WTC11 (cell line): ENCODE results near the gene FCN1. TPM values are rescaled to one million over a fixed set of nuclear protein-coding genes. Genes with fewer than 3 reads are reported as not detected.

Source experiments
- ATAC-seq: fragments of 200-7000 bp; cut with Tn5 transposase; 2 replicates; pipeline ENCODE4 v1.10.0; 2021; ENCODE audit warnings: mild to moderate bottlenecking, moderate library complexity
- CTCF ChIA-PET: fragments of 300-600 bp; sonication (Branson Sonifier 250); formaldehyde crosslinking; loops from one replicate; lab custom pipeline; 2021; ENCODE audit warnings: antibody characterized with exemption; lab: Charles Lee
- POLR2A ChIA-PET: fragments of 350-600 bp; sonication (Branson Sonifier 250); formaldehyde crosslinking; loops from one replicate; lab custom pipeline; 2021; ENCODE audit warnings: antibody characterized with exemption; lab: Charles Lee
- DNase-seq: peaks from one replicate; pipeline ENCODE4 v3.0.0; 2021; ENCODE audit warnings: low spot score
- H3K27ac Mint-ChIP-seq: 2 replicates; pipeline ENCODE4 v1.8.0; 2021; ENCODE audit warnings: mixed read lengths
- H3K27me3 Mint-ChIP-seq: 2 replicates; pipeline ENCODE4 v1.8.0; 2021; ENCODE audit warnings: low read depth, mild to moderate bottlenecking, moderate library complexity, mixed read lengths
- H3K36me3 Mint-ChIP-seq: 2 replicates; pipeline ENCODE4 v1.8.0; 2021; ENCODE audit warnings: mixed read lengths
- H3K4me1 Mint-ChIP-seq: 2 replicates; pipeline ENCODE4 v1.8.0; 2022; ENCODE audit warnings: mixed read lengths
- H3K4me3 Mint-ChIP-seq: 2 replicates; pipeline ENCODE4 v1.8.0; 2021; ENCODE audit warnings: mild to moderate bottlenecking, moderate library complexity, mixed read lengths
- H3K9me3 Mint-ChIP-seq: 2 replicates; pipeline ENCODE4 v1.8.0; 2021; ENCODE audit warnings: mixed read lengths
- CBFB ChIP-seq: sonication (generic); formaldehyde crosslinking; IDR thresholded peaks from 2 replicates; pipeline ENCODE4 v1.8.1; 2022; ENCODE audit warnings: mild to moderate bottlenecking, low read depth, missing genetic modification reagents
- CREB1 ChIP-seq: sonication (generic); formaldehyde crosslinking; IDR thresholded peaks from 2 replicates; pipeline ENCODE4 v1.8.0; 2023; ENCODE audit warnings: mild to moderate bottlenecking, missing genetic modification reagents
- EMX1 ChIP-seq: fragments of 250-450 bp; sonication (Bioruptor Pico); IDR thresholded peaks from 2 replicates; pipeline ENCODE4 v1.8.0; 2021; ENCODE audit warnings: mild to moderate bottlenecking
- ETV6 ChIP-seq: sonication (generic); formaldehyde crosslinking; IDR thresholded peaks from 2 replicates; pipeline ENCODE4 v1.8.1; 2022; ENCODE audit warnings: mild to moderate bottlenecking, missing genetic modification reagents
- FOXP1 ChIP-seq: sonication (generic); formaldehyde crosslinking; IDR thresholded peaks from 2 replicates; pipeline ENCODE4 v1.8.0; 2022; ENCODE audit warnings: missing genetic modification reagents, mild to moderate bottlenecking, moderate library complexity, borderline replicate concordance
- GTF2I ChIP-seq: fragments of 250-450 bp; sonication (Bioruptor Pico); conservative IDR thresholded peaks from 2 replicates; pipeline ENCODE4 v1.4.0; 2021; ENCODE audit warnings: mild to moderate bottlenecking
- IRF2 ChIP-seq: sonication (generic); formaldehyde crosslinking; IDR thresholded peaks from 2 replicates; pipeline ENCODE4 v1.8.0; 2022; ENCODE audit warnings: low read depth, missing genetic modification reagents, borderline replicate concordance
- MYBL2 ChIP-seq: sonication (generic); formaldehyde crosslinking; IDR thresholded peaks from 2 replicates; pipeline ENCODE4 v1.8.1; 2023; ENCODE audit warnings: mild to moderate bottlenecking, moderate library complexity, missing genetic modification reagents
- NR1H2 ChIP-seq: sonication (generic); formaldehyde crosslinking; IDR thresholded peaks from 2 replicates; pipeline ENCODE4 v1.9.0; 2021; ENCODE audit warnings: mild to moderate bottlenecking, moderate library complexity, missing genetic modification reagents
- RELA ChIP-seq: sonication (generic); formaldehyde crosslinking; IDR thresholded peaks from 2 replicates; pipeline ENCODE4 v1.8.1; 2022; ENCODE audit warnings: missing genetic modification reagents, mild to moderate bottlenecking, borderline replicate concordance
- RORB ChIP-seq: fragments of 250-450 bp; sonication (Bioruptor Pico); IDR thresholded peaks from 2 replicates; pipeline ENCODE4 v1.9.0; 2021; ENCODE audit warnings: mild to moderate bottlenecking
- SMAD3 ChIP-seq: sonication (generic); formaldehyde crosslinking; IDR thresholded peaks from 2 replicates; pipeline ENCODE4 v1.8.0; 2022; ENCODE audit warnings: missing genetic modification reagents, mild to moderate bottlenecking, borderline replicate concordance
- TCF7 ChIP-seq: sonication (generic); formaldehyde crosslinking; IDR thresholded peaks from 2 replicates; pipeline ENCODE4 v1.8.0; 2022; ENCODE audit warnings: mild to moderate bottlenecking, low read depth, missing genetic modification reagents, moderate library complexity
- total RNA-seq: library from RNA; stranded (reverse); gene quantifications from 3 replicates; pipeline ENCODE4 v1.2.3, GENCODE V29; 2021
- TF ChIP-seq, protein P1 (sequence below): sonication (generic); formaldehyde crosslinking; IDR thresholded peaks from 2 replicates; pipeline ENCODE4 v1.8.1; 2022; ENCODE audit warnings: low read depth, mild to moderate bottlenecking, moderate library complexity, missing genetic modification reagents, borderline replicate concordance
- TF ChIP-seq, protein P2 (sequence below): sonication (generic); formaldehyde crosslinking; IDR thresholded peaks from 2 replicates; pipeline ENCODE4 v1.8.1; 2022; ENCODE audit warnings: missing genetic modification reagents, borderline replicate concordance
- TF ChIP-seq, protein P3 (sequence below): sonication (generic); formaldehyde crosslinking; conservative IDR thresholded peaks from 2 replicates; pipeline ENCODE4 v1.8.1; 2023; ENCODE audit warnings: mild to moderate bottlenecking, low read depth, missing genetic modification reagents, moderate library complexity
- TF ChIP-seq, protein P4 (sequence below): sonication (generic); formaldehyde crosslinking; IDR thresholded peaks from 2 replicates; pipeline ENCODE4 v1.8.0; 2022; ENCODE audit warnings: mild to moderate bottlenecking, missing genetic modification reagents
- TF ChIP-seq, protein P5 (sequence below): fragments of 250-450 bp; sonication (Bioruptor Pico); IDR thresholded peaks from 2 replicates; pipeline ENCODE4 v1.9.0; 2021; ENCODE audit warnings: mild to moderate bottlenecking
- TF ChIP-seq, protein P6 (sequence below): sonication (generic); formaldehyde crosslinking; IDR thresholded peaks from 2 replicates; pipeline ENCODE4 v1.8.1; 2022; ENCODE audit warnings: mild to moderate bottlenecking, moderate library complexity, missing genetic modification reagents
- TF ChIP-seq, protein P7 (sequence below): fragments of 200-600 bp; IDR thresholded peaks from 2 replicates; pipeline ENCODE4 v1.8.0; 2022; ENCODE audit warnings: antibody characterized with exemption
- TF ChIP-seq, protein P8 (sequence below): sonication (generic); formaldehyde crosslinking; IDR thresholded peaks from 2 replicates; pipeline ENCODE4 v1.8.1; 2023; ENCODE audit warnings: mild to moderate bottlenecking, missing genetic modification reagents

FCN1 gene
- total RNA-seq, 1 experiment from 2014 or later = not detected

DNA sequence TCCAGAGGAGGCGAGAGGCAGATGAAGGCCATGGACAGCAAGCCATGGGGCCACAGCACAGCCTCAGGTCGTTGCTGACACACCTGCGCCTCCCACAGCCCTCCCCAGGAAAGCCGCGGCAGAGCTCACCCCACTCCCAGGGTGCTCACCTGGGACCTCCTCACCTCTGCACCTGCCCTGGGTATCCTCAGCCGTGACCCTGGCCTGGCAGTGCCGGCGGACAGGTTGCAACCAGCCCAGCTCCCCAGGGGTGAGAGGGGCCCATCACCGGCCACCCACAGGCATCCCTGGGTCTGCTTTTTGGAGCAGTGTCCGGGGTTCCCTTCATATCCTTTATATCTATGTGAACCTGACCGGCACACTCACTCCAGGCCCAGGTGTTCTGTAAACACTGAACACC lies 30.4 kb upstream of the FCN1 start (continued):
- TF ChIP-seq, protein P1, sequence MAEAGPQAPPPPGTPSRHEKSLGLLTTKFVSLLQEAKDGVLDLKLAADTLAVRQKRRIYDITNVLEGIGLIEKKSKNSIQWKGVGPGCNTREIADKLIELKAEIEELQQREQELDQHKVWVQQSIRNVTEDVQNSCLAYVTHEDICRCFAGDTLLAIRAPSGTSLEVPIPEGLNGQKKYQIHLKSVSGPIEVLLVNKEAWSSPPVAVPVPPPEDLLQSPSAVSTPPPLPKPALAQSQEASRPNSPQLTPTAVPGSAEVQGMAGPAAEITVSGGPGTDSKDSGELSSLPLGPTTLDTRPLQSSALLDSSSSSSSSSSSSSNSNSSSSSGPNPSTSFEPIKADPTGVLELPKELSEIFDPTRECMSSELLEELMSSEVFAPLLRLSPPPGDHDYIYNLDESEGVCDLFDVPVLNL (CRISPR knock-in tag) = no peak
- TF ChIP-seq, protein P2, sequence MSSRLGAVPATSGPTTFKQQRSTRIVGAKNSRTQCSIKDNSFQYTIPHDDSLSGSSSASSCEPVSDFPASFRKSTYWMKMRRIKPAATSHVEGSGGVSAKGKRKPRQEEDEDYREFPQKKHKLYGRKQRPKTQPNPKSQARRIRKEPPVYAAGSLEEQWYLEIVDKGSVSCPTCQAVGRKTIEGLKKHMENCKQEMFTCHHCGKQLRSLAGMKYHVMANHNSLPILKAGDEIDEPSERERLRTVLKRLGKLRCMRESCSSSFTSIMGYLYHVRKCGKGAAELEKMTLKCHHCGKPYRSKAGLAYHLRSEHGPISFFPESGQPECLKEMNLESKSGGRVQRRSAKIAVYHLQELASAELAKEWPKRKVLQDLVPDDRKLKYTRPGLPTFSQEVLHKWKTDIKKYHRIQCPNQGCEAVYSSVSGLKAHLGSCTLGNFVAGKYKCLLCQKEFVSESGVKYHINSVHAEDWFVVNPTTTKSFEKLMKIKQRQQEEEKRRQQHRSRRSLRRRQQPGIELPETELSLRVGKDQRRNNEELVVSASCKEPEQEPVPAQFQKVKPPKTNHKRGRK (CRISPR knock-in tag) = no peak
- no peak for TF ChIP-seq ETV6 (CRISPR knock-in tag)
- no peak for TF ChIP-seq NR1H2 (CRISPR knock-in tag)
- no peak for TF ChIP-seq IRF2 (CRISPR knock-in tag)
- no peak for TF ChIP-seq MYBL2 (CRISPR knock-in tag)
- TF ChIP-seq RELA = no peak
- TF ChIP-seq, protein P3, sequence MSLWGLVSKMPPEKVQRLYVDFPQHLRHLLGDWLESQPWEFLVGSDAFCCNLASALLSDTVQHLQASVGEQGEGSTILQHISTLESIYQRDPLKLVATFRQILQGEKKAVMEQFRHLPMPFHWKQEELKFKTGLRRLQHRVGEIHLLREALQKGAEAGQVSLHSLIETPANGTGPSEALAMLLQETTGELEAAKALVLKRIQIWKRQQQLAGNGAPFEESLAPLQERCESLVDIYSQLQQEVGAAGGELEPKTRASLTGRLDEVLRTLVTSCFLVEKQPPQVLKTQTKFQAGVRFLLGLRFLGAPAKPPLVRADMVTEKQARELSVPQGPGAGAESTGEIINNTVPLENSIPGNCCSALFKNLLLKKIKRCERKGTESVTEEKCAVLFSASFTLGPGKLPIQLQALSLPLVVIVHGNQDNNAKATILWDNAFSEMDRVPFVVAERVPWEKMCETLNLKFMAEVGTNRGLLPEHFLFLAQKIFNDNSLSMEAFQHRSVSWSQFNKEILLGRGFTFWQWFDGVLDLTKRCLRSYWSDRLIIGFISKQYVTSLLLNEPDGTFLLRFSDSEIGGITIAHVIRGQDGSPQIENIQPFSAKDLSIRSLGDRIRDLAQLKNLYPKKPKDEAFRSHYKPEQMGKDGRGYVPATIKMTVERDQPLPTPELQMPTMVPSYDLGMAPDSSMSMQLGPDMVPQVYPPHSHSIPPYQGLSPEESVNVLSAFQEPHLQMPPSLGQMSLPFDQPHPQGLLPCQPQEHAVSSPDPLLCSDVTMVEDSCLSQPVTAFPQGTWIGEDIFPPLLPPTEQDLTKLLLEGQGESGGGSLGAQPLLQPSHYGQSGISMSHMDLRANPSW = no peak

DNA sequence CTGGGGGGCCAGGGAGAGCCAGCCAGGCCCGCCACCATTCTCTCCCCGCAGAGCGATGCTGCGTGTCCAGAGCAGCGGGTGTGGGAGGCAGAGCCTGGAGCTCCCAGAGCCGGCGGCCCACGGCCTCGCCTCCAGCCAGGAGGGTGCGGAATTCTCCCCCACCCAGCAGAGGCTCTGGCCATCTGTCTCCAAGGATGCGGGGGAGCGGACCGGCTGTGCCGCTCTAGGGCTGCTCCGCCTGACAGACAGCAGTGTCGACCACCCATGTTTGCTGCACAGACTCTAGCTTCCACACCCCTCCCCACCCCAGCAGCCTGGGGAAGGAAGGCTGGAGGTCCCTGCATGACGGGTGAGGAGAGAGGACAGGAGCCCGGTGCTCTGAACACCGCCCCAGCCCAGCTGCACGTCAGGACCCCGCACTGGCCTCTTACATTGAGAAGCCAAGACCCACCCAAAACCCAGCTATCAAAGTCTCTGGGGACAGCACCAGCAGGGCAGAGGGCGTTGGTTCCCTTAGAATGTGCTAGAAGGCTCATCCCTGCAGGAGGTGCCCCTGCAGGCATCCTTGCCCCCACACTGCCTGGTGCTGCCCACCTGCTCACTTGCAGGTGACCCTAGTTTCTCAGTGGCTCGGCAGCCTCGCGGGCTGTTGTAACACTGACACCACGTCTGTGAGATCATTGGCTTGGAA lies 29.7 kb upstream of the FCN1 start:
- Mint-ChIP-seq H3K27me3 (no peaks in the 10 kb centered on the region), H3K27ac (no peak overlapping the region), H3K4me1 (peaks cover 5% of the 10 kb centered on the region), H3K36me3 (0 out of 2 replicates have a peak, but pooled peaks cover 3% of the 10 kb centered on the region), H3K4me3 (no peak overlapping the region), H3K9me3 (peaks cover 6% of the 10 kb centered on the region)
- CTCF ChIA-PET = no interaction called here
- no peak for ATAC-seq
- POLR2A ChIA-PET = no interaction called here
- DNase-seq = no peak
- TF ChIP-seq SMAD3 (CRISPR knock-in tag) = no peak
- no peak for TF ChIP-seq FOXP1 (CRISPR knock-in tag)
- TF ChIP-seq, protein P4, sequence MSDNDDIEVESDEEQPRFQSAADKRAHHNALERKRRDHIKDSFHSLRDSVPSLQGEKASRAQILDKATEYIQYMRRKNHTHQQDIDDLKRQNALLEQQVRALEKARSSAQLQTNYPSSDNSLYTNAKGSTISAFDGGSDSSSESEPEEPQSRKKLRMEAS (CRISPR knock-in tag) = no peak

DNA sequence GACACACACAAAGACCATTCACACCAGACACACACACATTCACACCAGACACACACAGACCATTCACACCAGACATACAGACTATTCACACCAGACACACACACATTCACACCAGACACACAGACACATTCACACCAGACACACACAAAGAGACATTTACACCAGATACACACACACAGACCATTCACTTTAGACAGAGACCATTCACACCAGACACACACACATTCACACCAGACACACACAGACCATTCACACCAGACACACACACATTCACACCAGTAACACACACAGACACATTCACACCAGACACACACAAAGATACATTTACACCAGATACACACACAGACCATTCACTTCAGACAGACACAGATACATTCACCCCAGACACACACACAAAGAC lies 29.0 kb upstream of the FCN1 start:
- Mint-ChIP-seq H3K27ac (no peak overlapping the region), H3K4me1 (peaks cover 5% of the 10 kb centered on the region), H3K27me3 (no peaks in the 10 kb centered on the region; the same call in 1 of the 2 replicates), H3K9me3 (no peaks in the 10 kb centered on the region), H3K36me3 (no peaks in the 10 kb centered on the region), H3K4me3 (no peak overlapping the region)
- no peak for DNase-seq
- ChIA-PET POLR2A (no interaction called here), CTCF (no interaction called here)
- ATAC-seq = no peak
- TF ChIP-seq EMX1 (CRISPR knock-in tag) (no peak), IRF2 (CRISPR knock-in tag) (no peak), TCF7 (CRISPR knock-in tag) (no peak), GTF2I (CRISPR knock-in tag) (no peak), CBFB (CRISPR knock-in tag) (no peak), CREB1 (CRISPR knock-in tag) (no peak), RORB (CRISPR knock-in tag) (no peak)
- TF ChIP-seq, protein P5, sequence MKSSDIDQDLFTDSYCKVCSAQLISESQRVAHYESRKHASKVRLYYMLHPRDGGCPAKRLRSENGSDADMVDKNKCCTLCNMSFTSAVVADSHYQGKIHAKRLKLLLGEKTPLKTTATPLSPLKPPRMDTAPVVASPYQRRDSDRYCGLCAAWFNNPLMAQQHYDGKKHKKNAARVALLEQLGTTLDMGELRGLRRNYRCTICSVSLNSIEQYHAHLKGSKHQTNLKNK (CRISPR knock-in tag) = no peak
- TF ChIP-seq, protein P6, sequence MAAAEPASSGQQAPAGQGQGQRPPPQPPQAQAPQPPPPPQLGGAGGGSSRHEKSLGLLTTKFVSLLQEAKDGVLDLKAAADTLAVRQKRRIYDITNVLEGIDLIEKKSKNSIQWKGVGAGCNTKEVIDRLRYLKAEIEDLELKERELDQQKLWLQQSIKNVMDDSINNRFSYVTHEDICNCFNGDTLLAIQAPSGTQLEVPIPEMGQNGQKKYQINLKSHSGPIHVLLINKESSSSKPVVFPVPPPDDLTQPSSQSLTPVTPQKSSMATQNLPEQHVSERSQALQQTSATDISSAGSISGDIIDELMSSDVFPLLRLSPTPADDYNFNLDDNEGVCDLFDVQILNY (CRISPR knock-in tag) = no peak
- TF ChIP-seq, protein P1 (CRISPR knock-in tag) = no peak
- TF ChIP-seq, protein P7, sequence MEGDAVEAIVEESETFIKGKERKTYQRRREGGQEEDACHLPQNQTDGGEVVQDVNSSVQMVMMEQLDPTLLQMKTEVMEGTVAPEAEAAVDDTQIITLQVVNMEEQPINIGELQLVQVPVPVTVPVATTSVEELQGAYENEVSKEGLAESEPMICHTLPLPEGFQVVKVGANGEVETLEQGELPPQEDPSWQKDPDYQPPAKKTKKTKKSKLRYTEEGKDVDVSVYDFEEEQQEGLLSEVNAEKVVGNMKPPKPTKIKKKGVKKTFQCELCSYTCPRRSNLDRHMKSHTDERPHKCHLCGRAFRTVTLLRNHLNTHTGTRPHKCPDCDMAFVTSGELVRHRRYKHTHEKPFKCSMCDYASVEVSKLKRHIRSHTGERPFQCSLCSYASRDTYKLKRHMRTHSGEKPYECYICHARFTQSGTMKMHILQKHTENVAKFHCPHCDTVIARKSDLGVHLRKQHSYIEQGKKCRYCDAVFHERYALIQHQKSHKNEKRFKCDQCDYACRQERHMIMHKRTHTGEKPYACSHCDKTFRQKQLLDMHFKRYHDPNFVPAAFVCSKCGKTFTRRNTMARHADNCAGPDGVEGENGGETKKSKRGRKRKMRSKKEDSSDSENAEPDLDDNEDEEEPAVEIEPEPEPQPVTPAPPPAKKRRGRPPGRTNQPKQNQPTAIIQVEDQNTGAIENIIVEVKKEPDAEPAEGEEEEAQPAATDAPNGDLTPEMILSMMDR = no peak
- TF ChIP-seq, protein P8, sequence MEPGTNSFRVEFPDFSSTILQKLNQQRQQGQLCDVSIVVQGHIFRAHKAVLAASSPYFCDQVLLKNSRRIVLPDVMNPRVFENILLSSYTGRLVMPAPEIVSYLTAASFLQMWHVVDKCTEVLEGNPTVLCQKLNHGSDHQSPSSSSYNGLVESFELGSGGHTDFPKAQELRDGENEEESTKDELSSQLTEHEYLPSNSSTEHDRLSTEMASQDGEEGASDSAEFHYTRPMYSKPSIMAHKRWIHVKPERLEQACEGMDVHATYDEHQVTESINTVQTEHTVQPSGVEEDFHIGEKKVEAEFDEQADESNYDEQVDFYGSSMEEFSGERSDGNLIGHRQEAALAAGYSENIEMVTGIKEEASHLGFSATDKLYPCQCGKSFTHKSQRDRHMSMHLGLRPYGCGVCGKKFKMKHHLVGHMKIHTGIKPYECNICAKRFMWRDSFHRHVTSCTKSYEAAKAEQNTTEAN = no peak
